Liver (tissue), 9 donors: ENCODE measurements around the gene TMEM45A. TPM values are rescaled to one million over a fixed set of nuclear protein-coding genes. Genes with fewer than 3 reads are reported as not detected.
A peak's percentile ranks its signal among the peaks of the same experiment; 100 is the strongest.

Experiments
- DNase-seq: peaks from one replicate; pipeline ENCODE4 v3.0.0-alpha.2; 2017; ENCODE audit warnings: low spot score
- H3K27ac ChIP-seq, 2 donors: one replicate each; pipeline ENCODE4 v1.7.0; 2013; ENCODE audit warnings: inconsistent platforms in 2 of 2, low read length in 2 of 2, control low read depth in 1 of 2, low read depth in 1 of 2, mild to moderate bottlenecking in 1 of 2
- H3K27me3 ChIP-seq, 4 donors: one replicate each; pipeline versions ENCODE4 v1.6.1 to v1.7.0; 2013; ENCODE audit warnings: low read length in 3 of 4, inconsistent platforms in 1 of 4, mild to moderate bottlenecking in 1 of 4, moderate library complexity in 1 of 4; ENCODE audit not compliant: control insufficient read depth in 4 of 4, insufficient read depth in 4 of 4
- H3K36me3 ChIP-seq, 4 donors: one replicate each; pipeline versions ENCODE4 v1.6.1 to v1.7.0; 2013; ENCODE audit warnings: low read length in 3 of 4, mild to moderate bottlenecking in 3 of 4, low read depth in 1 of 4, moderate library complexity in 1 of 4; ENCODE audit not compliant: control insufficient read depth in 4 of 4, insufficient read depth in 3 of 4
- H3K4me1 ChIP-seq, 4 donors: one replicate each; pipeline versions ENCODE4 v1.6.1 to v1.7.0; 2013; ENCODE audit warnings: low read length in 3 of 4, mild to moderate bottlenecking in 3 of 4, moderate library complexity in 1 of 4; ENCODE audit not compliant: control insufficient read depth in 4 of 4, insufficient read depth in 4 of 4
- H3K4me3 ChIP-seq, 3 donors: one replicate each; pipeline versions ENCODE4 v1.6.1 to v1.7.0; 2013; ENCODE audit warnings: low read length in 3 of 3, control low read depth in 1 of 3, low read depth in 1 of 3, mild to moderate bottlenecking in 1 of 3
- H3K9ac ChIP-seq, 2 donors: one replicate each; pipeline ENCODE4 v1.7.0; 2013; ENCODE audit warnings: low read length in 2 of 2, mild to moderate bottlenecking in 2 of 2, moderate library complexity in 2 of 2, control low read depth in 1 of 2, low read depth in 1 of 2
- H3K9me3 ChIP-seq, 4 donors: one replicate each; pipeline versions ENCODE4 v1.6.1 to v1.7.0; 2013; ENCODE audit warnings: low read length in 3 of 4; ENCODE audit not compliant: control insufficient read depth in 4 of 4
- ATF3 ChIP-seq: IDR thresholded peaks from 2 replicates; pipeline ENCODE4 v1.6.1; 2016; ENCODE audit warnings: antibody characterized with exemption
- CTCF ChIP-seq: fragments of 150-350 bp; IDR thresholded peaks from 2 replicates; pipeline ENCODE4 v1.5.1; 2017; ENCODE audit warnings: improper control_type of control experiment, low read depth, low read length; ENCODE audit not compliant: missing input control
- EGR1 ChIP-seq, 2 donors: IDR thresholded peaks; 2 replicates each; pipeline ENCODE4 v1.6.1; 2016 to 2018; ENCODE audit warnings: antibody characterized with exemption in 2 of 2, low read depth in 2 of 2
- FOXA1 ChIP-seq: IDR thresholded peaks from 2 replicates; pipeline ENCODE4 v1.6.1; 2016; ENCODE audit warnings: antibody characterized with exemption
- FOXA2 ChIP-seq: IDR thresholded peaks from 2 replicates; pipeline ENCODE4 v1.6.1; 2016; ENCODE audit warnings: antibody characterized with exemption
- GABPA ChIP-seq, 2 donors: IDR thresholded peaks in 1 of 2; conservative IDR thresholded peaks in 1 of 2; 2 replicates each; pipeline ENCODE4 v1.6.1; 2016; ENCODE audit warnings: antibody characterized with exemption in 2 of 2, mild to moderate bottlenecking in 1 of 2, moderate library complexity in 1 of 2
- HNF4A ChIP-seq, 2 donors: conservative IDR thresholded peaks; 2 replicates each; pipeline ENCODE4 v1.6.1; 2016; ENCODE audit warnings: antibody characterized with exemption in 2 of 2, mild to moderate bottlenecking in 2 of 2
- HNF4G ChIP-seq: IDR thresholded peaks from 2 replicates; pipeline ENCODE4 v1.6.1; 2016; ENCODE audit warnings: antibody characterized with exemption
- JUND ChIP-seq, 2 donors: IDR thresholded peaks; 2 replicates each; pipeline ENCODE4 v1.6.1; 2016; ENCODE audit warnings: antibody characterized with exemption in 2 of 2
- MAX ChIP-seq: IDR thresholded peaks from 2 replicates; pipeline ENCODE4 v1.6.1; 2016; ENCODE audit warnings: antibody characterized with exemption
- NR2F2 ChIP-seq: IDR thresholded peaks from 2 replicates; pipeline ENCODE4 v1.6.1; 2016; ENCODE audit warnings: antibody characterized with exemption
- RAD21 ChIP-seq, 2 donors: IDR thresholded peaks; 2 replicates each; pipeline ENCODE4 v1.6.1; 2016; ENCODE audit warnings: antibody characterized with exemption in 2 of 2, mild to moderate bottlenecking in 2 of 2
- REST ChIP-seq: IDR thresholded peaks from 2 replicates; pipeline ENCODE4 v1.6.1; 2016; ENCODE audit warnings: antibody characterized with exemption, mild to moderate bottlenecking
- RXRA ChIP-seq, 2 donors: IDR thresholded peaks; 2 replicates each; pipeline ENCODE4 v1.6.1; 2017 to 2018; ENCODE audit warnings: antibody characterized with exemption in 2 of 2, mild to moderate bottlenecking in 1 of 2
- SP1 ChIP-seq: IDR thresholded peaks from 2 replicates; pipeline ENCODE4 v1.6.1; 2018; ENCODE audit warnings: antibody characterized with exemption, mild to moderate bottlenecking
- TAF1 ChIP-seq: conservative IDR thresholded peaks from 2 replicates; pipeline ENCODE4 v1.6.1; 2016; ENCODE audit warnings: antibody characterized with exemption, mild to moderate bottlenecking
- YY1 ChIP-seq: IDR thresholded peaks from 2 replicates; pipeline ENCODE4 v1.6.1; 2016; ENCODE audit warnings: antibody characterized with exemption, mild to moderate bottlenecking
- ZBTB33 ChIP-seq: IDR thresholded peaks from 2 replicates; pipeline ENCODE4 v1.6.1; 2016; ENCODE audit warnings: antibody characterized with exemption
- WGBS: extraction: QIAGEN DNeasy Blood & Tissue Kit; methylation state at CpG from one replicate; pipeline ENCODE4 v1.1.7; 2013; 5-methylcytosine and 5-hydroxymethylcytosine counted together
- polyA plus RNA-seq, 2 donors: library from polyadenylated mRNA; stranded (reverse) in 1 of 2; unstranded in 1 of 2; fragments of 200-250 nt in 1 of 2; fragments of >200 nt in 1 of 2; fragmentation: Nextera tagmentation in 1 of 2; extraction: Ambion mirVana in 1 of 2; gene quantifications; one replicate each; pipeline versions ENCODE4 v1.2.1 to v1.2.3, GENCODE V29; 2013 to 2015
- total RNA-seq, 2 donors: library from RNA; depleted of rRNA; stranded (reverse); fragments of >200 nt; gene quantifications; one replicate each; pipeline ENCODE4 v1.2.3, GENCODE V29; 2014
- donor health status: healthy.
- donor health status: healthy.
- donor health status: healthy.
- donor health status: healthy.
- donor health status: healthy.

The TMEM45A gene
- total and polyA plus RNA-seq, 4 donors, result 7.1 to 65.8 (median 45.1) TPM

GRCh38 chr3:100545371-100545770 is 53.0 kb downstream of the TMEM45A start (continued):
- TF ChIP-seq HNF4A (conservative IDR thresholded peaks at IDR 0.05), result no peak
- no peak for TF ChIP-seq JUND (IDR thresholded peaks at IDR 0.05)
- no peak for TF ChIP-seq HNF4G

- H3K36me3 ChIP-seq, result peaks cover 0 to 3% (median under 1%) of the 10 kb centered on the region in 4 donors
- DNase-seq, result no peak
- no peaks in the 10 kb centered on the region for H3K9me3 ChIP-seq
- peaks cover 0 to 13% (median 2%) of the 10 kb centered on the region in 4 donors for H3K4me1 ChIP-seq
- peak; percentile 51 to 87 for TF ChIP-seq RXRA (IDR thresholded peaks at IDR 0.05)
- TF ChIP-seq JUND (IDR thresholded peaks at IDR 0.05), result peak; percentile 75 to 89
- peak; percentile 53 for TF ChIP-seq REST
- TF ChIP-seq CTCF, result no peak
- TF ChIP-seq MAX, result peak; percentile 86
- no peak for TF ChIP-seq NR2F2
- TF ChIP-seq ATF3, result peak; percentile 70
- TF ChIP-seq ZBTB33, result peak; percentile 61
- TF ChIP-seq HNF4A (conservative IDR thresholded peaks at IDR 0.05), result peak; percentile 89 to 95
- peak in 1 of 2 donors; percentile 59 for TF ChIP-seq EGR1 (IDR thresholded peaks at IDR 0.05; ENCODE audit: low read depth in 2 of 2)
- TF ChIP-seq RAD21 (IDR thresholded peaks at IDR 0.05), result peak; percentile 41 to 57
- peak; percentile 90 for TF ChIP-seq FOXA1
- TF ChIP-seq GABPA (IDR thresholded peaks at IDR 0.05 in 1 of 2, conservative IDR thresholded peaks at IDR 0.05 in 1 of 2), result no peak
- TF ChIP-seq SP1, result peak; percentile 77
- peak; percentile 95 for TF ChIP-seq FOXA2
- TF ChIP-seq HNF4G, result peak; percentile 48
- TF ChIP-seq TAF1, result no peak
- TF ChIP-seq YY1, result peak; percentile 78
- no peak overlapping the region for H3K9ac ChIP-seq
- no peak overlapping the region for H3K4me3 ChIP-seq
- WGBS, result 54% methylated on average over 3 of the region's 3 CpGs
- H3K27me3 ChIP-seq, result no peaks in the 10 kb centered on the region
- H3K27ac ChIP-seq, result peak overlapping the region; percentile 26 to 32
Observed at GRCh38 chr3:100546020-100546744, 53.8 kb downstream of the TMEM45A start.
